Glomerular visceral epithelial cell (primary cell): ENCODE results near the gene IFNA2.
"Not testable (repeated sequence)": the region's sequence is repeated elsewhere in the genome, so short reads cannot be mapped to it uniquely, and the experiment has no call there.

Source experiments
- DNase-seq: peaks from one replicate; pipeline ENCODE4 v3.0.0-alpha.2; 2016; ENCODE audit errors: extremely low spot score

Gene IFNA2

GRCh38 chr9:21381448-21382339 is 3.5 kb downstream of the IFNA2 start:
- no peak for DNase-seq

- DNase-seq = not testable (repeated sequence)
These were observed 13.7 kb downstream of the IFNA2 start for GRCh38 chr9:21371467-21371866.

GRCh38 chr9:21367957-21368356 is 17.2 kb downstream of the IFNA2 start, which contains the start of gene IFNA13:
TSS of gene IFNA13 (minus strand) at chr9:21368057. CDS start at chr9:21368010, 47 bp downstream.
- no peak for DNase-seq

GRCh38 chr9:21367169-21367568 is 18.0 kb downstream of the IFNA2 start:
- DNase-seq = not testable (repeated sequence)

GRCh38 chr9:21362287-21362686 is 22.9 kb downstream of the IFNA2 start:
- DNase-seq = no peak

- no peak for DNase-seq
These were observed 27.4 kb downstream of the IFNA2 start for GRCh38 chr9:21357479-21358460.

- no peak for DNase-seq
These were observed 34.4 kb downstream of the IFNA2 start, which contains the start of gene IFNA6 for GRCh38 chr9:21350787-21351186. TSS of gene IFNA6 (minus strand) at chr9:21350887. CDS start at chr9:21350887, 0 bp downstream.

GRCh38 chr9:21348430-21348970 is 36.7 kb downstream of the IFNA2 start:
- no peak for DNase-seq

GRCh38 chr9:21340735-21341134 is 44.5 kb downstream of the IFNA2 start:
- DNase-seq = no peak

GRCh38 chr9:21336457-21336856 is 48.7 kb downstream of the IFNA2 start:
- DNase-seq = no peak

- peak; percentile 94 for DNase-seq
These were observed 50.2 kb downstream of the IFNA2 start, which contains the start of gene KLHL9 for GRCh38 chr9:21334701-21335632. TSS of gene KLHL9 (minus strand) at chr9:21335404. CDS start at chr9:21334859, 545 bp downstream.
